NCI-H187 (cell line): ENCODE measurements around the gene ZFAND2A.
"Not testable (repeated sequence)": the region's sequence is repeated elsewhere in the genome, so short reads cannot be mapped to it uniquely, and the experiment has no call there.

Experiments
- DNase-seq, 2 experiments: peaks; one replicate each; lab custom pipeline; 2025; lab: John Stamatoyannopoulos, UW

Gene ZFAND2A

DNA sequence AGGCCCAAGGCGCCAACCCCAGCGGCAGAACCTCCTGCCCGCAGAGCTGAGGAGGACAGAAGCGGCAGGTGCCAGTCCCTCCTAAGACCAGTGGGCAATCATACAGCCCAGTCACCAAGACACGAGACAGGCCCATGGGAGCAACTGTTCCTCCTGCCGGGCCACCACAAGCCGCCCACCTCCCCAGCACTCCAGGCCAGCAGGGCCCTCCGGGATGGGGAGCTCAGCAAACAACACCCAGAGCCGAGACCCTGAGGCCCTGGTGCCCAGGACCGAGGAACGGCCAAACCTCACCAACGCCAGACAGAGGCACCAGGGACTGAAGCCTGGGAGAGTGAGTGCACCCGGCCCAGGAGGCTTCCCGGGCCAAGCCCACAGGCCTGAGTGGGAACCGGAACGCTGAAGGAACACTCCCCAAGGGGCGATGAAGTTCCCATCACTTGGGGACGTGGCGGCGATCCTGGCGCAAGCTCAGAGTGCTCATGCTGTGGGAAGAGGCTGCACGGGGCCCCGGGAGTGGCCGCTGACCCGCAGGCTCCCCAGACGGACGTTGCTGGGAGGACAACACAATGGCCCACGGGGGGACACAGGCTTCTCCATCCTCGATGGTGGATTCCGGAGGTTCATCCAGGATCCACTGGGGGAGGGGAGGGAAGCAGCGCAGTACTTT is 37.0 kb downstream of the ZFAND2A start:
- no peak for DNase-seq

DNA sequence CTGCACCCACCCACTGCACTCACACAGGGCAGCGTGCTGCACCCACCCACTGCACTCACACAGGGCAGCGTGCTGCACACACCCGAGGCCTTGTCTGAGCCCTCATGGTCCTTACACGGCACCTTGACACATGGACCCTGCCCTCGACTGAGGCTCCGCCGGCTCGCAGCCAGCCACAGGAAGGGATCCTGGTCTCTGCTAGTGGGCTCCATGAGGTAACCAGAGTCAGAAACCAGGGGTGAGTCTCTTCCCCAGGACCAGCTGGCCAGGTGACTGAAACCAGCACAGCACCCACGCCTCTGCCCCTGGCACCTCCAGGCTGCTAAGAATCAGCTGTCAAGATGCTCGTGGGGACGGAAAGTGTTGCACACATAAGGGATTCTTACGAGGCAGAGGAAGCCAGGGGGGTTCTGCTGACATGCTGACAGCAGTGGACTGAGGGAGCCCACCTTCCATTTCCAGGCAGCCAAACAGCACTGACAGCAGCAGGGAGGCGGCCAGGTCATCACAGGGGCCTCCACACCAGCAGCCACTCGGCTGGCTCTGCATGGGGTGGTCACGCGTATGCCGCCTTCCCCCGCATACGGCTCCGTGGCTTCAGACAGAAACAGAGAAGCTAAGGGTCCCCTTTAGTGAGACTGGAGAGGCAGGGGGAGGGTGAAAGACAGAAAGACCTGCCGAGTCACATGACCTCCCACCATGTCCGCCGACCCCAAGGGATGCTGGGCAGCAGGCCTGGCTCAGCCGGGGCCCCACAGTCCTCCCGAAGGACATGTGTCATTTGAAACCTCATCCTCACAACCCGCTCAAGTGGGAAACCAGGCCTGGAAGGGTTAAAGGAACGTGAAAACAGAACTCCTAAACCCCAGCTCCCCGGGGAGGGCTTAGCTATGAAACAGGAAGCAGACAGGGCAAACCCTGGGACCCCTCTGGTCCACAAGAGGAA is 37.8 kb downstream of the ZFAND2A start:
- DNase-seq = no peak

GRCh38 chr7:1121476-1121875 is 38.5 kb downstream of the ZFAND2A start:
- no peak for DNase-seq

DNA sequence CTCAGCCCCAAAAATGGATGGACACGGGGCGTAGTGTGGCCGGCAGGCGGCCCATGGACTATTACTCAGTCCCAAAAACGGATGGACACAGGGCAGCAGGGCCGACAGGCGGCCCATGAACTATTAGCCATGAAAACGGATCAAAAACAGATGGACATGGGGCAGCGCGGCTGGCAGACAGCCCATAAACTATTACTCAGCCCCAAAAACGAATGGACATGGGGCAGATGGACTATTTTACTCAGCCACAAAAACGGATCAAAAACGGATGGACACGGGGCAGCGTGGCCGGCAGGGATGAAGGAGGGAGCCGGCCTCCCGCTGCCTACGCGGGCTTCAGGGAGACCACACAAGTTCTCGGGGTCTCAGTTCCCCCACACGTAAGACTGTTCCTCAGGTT is 39.2 kb downstream of the ZFAND2A start:
- no peak for DNase-seq

GRCh38 chr7:1119201-1119600 is 40.8 kb downstream of the ZFAND2A start:
- DNase-seq = no peak

DNA sequence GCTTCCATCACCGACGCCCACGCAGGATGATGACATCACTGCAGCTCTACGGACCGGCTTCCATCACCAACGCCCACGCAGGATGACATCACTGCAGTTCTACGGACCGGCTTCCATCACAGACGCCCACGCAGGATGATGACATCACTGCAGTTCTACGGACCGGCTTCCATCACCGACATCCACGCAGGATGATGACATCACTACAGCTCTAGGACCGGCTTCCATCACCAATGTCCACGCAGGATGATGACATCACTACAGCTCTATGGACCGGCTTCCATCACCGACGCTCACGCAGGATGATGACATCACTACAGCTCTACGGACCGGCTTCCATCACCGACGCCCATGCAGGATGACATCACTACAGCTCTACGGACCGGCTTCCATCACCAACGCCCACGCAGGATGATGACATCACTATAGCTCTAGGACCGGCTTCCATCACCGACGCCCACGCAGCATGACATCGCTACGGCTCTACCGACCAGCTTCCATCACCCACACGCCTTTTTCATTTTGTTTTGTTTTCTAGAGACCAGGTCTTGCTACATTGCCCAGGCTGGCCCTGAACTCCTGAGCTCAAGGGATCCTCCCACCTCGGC is 42.6 kb downstream of the ZFAND2A start:
- DNase-seq = no peak

- not testable (repeated sequence) for DNase-seq
Measured at GRCh38 chr7:1116383-1117008, 43.5 kb downstream of the ZFAND2A start.

- not testable (repeated sequence) for DNase-seq
Measured at GRCh38 chr7:1115171-1116045, 44.6 kb downstream of the ZFAND2A start.

- no peak for DNase-seq
Measured at GRCh38 chr7:1114505-1114904, 45.5 kb downstream of the ZFAND2A start.

DNA sequence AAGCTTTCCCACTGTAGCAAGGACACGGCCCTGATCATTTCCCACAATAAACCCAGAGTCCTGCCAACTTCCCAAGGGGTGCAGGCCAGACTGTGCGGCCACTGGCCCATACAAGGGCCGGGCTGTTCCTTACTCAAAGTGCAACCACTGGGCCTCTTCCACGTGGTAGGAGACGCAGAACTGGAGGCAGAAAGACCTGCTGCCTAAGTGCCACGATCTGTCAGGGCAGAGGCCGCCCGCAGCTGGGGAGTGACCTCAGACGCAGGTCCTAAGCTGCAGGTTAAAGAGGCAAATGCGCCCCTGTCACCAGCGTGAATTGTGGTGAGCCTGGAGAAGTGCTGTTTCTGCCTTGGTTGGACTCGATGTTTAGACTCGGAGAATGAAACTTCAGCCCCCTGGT is 45.9 kb downstream of the ZFAND2A start:
- no peak for DNase-seq

DNA sequence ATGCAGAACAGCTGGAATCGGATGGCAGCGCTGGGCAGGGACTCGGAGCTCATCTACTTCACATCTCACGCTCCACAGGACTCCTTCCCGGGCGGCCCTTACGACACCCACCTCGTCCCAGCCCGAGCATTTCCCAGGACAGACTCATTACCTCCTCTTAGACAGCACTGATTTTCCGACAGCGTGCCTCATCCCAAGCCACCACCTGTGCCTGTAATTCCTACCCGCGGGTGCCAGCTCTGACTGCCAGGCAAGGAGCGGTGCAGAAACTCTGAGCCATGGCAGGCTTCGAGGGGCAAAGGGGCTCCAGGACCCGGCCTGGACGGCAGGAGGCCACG is 46.5 kb downstream of the ZFAND2A start:
- DNase-seq = no peak

DNA sequence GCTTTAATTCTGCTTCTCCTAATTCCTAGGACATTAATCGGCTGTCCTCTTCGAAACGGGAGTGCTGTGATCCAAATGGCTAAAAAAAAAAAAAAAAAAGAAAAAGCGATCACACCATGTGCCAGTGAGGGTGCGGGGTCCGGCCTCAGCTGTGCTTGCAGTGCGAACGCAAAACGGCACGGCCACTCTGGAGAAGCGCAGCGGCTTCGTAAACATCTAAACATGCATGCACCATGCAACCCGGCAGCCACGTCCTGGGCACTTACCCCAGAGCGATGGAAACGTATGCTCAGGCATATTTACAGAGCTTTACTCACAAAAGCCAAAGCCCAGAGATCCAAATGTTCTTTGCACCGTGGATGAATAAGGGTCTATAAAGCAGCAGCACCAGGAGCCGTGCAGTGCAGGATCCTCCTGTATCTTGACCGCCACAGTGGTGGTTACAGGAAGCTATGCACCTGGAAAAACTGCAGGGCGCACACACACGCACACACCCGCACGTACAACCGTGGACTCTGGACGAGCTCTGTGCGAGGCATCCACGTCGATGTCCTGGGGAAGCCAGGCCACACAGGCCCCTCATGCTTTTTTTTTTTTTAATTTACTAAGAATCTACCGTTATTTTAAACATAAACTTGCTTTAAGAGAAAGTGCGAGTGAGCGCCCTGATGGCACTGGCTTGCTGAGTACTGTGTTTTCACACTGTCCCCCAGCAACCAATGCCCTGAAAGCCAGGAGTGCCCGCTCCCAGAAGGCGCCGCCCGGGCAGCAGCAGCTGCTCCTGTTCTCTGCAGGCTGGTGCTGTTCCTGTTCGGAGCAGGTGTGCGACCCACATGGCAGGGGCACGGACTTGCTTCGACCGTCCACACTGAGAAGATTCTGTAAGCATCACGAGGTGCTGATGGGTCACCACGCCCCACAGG is 47.1 kb downstream of the ZFAND2A start:
- no peak for DNase-seq

- DNase-seq = no peak
Measured at GRCh38 chr7:1112109-1112508, 47.9 kb downstream of the ZFAND2A start.

DNA sequence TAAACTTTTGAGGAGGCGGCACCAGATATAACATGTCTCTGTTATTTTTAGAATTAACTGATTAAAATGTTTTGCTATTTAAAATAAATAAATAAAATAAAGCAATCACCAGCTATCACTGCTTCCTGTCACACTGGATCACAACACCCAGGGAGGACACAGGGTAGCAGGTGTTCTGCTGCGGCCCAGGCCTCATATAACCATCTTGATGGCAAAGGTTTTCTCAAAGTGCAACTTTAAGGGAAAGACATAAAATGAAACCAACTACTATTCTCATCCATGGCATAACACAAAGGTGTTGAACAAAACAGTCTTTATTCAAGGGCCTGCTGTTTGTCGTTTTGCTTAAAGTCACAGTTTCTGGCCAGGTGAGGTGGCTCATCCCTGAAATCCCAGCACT is 48.8 kb downstream of the ZFAND2A start:
- DNase-seq = no peak

GRCh38 chr7:1110358-1110757 is 49.6 kb downstream of the ZFAND2A start:
- no peak for DNase-seq

- no peak for DNase-seq
Measured at GRCh38 chr7:1109581-1110310, 50.2 kb downstream of the ZFAND2A start.

DNA sequence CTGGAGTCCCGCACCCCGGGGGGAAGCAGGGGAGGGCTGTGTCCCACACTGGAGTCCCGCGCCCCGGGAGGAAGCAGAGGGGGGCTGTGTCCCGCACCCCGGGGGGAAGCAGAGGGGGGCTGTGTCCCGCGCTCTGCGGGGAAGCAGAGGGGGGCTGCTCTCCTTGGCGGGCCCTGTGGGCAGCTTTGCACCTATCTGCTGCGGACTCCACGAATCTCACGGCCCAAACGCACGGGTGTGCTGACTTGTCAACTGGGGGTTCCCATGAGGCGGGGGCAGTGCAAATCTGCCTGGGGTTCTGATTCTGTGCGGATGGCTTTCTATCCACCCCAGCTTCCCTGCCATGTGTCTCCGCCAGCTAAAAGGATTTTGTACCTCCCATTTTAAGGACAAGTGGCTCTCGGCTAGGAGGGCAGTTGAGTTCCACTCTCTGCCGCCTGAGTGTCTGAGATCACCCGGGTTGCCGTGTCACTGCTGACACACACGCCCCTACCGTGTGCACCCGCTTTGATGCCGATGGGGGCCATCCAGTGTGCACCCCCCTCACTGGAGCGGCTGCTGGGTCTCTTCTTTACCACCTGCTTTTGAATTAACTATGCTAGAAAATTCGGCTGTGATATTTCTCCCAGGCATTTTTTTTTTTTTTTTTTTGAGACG is 51.6 kb downstream of the ZFAND2A start:
- DNase-seq = no peak

DNA sequence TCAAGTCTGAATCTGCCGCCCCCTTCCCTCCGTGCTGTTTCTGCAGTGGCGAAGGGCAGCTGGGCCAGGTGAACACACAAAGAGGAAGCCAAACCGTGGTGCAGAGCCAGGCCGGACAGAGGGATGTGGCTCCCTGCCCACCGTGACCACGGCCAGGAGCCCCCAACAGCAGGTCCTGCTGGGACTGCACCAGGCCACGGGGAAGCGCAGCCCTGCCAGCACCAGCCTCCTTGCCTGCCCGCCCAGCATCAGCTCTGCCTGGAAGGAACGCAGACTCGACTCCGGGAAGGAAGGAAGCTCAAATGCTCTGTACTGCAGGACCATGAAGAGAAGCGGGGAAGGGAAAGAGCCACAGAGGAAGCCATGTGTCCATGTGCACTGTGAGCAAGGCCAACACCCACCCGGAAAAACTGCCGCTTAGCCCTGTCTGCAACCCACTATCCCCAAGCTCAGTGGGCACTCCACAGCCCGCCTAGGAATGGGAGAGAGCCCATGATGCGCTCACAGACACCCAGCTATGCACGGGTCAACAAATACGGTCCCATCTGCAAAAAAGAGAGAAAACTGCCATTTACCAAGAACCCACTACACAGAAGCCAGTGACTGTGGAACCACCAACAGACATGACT is 53.1 kb downstream of the ZFAND2A start:
- DNase-seq = no peak
